MV-4-11 (cell line): ENCODE data around the gene PHLDA3.

Experiments used
- DNase-seq: peaks from one replicate; lab custom pipeline; 2025; lab: John Stamatoyannopoulos, UW

Gene PHLDA3

DNA sequence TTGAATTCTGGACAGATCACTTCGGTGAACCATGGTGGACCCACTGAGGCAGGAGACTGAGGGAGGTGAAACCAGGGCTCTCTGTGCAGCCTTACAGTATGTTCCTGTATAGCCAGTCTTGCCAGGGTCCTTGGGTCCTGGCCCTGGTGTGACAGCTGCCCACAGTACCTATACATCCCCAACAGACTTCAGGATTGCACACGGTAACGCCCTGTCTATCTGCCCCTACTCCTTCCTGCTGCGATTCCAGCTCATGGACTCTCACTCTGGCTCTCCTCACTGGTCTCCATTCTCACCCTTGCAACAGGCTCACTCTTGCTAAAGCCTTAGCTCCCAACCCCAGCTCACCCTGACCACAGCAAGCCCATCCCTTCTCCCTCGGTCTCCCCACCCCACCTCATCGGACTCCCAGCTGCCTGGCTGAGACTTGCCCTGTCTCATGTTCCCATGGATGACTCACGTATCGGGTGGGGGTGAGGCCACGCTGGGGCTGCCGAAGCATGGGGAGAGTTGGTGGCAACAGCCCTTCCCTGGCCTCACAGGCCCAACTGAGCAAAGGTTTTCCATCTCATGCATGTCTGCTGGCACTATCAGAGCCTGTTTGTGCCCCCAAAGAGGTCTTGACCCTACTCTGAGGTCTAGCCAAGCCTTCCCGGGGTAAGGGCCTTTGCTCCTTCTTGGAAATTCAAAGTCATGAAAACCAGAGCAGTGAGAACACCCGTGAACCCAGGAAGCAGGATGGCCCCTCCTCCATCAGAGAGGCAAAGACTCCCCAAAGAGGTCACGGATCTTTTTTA lies 7.1 kb downstream of the PHLDA3 start:
- DNase-seq: peak; percentile 87

DNA sequence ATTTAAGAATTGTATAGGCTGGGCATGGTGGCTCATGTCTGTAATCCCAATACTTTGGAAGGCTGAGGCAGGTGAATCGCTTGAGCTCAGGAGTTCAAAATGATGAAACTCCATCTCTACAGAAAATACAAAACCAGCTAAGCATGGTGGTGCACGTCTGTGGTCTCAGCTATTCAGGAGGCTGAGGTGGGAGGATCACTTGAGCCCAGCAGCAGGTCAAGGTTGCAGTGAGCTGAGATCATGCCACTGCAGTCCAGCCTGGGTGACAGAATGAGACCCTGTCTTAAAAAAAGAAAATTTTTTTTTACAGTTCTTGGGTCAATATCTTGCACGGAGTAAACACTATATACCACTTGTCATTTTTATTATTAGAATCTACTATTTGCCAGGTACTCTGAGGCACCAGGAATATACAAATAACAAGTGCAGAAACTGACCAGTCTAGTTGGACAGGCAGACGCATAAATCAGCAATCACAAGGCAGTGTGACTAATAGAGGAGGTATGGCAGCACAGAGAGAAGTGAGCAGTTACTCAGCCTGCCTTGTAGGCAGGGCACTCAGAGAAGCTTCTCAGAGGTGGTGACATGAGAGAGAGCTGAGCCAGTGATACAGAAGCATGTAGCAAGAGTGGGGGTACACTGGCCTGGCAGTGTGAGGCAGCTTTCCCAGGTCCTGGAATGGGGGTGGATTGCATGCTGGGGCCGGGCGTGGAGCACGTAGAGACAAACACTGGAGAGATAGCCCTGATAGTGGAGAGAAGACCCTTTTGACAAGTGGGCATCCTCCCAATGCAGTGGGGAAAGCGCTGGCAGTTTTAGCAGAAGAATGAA lies 8.0 kb downstream of the PHLDA3 start:
- DNase-seq: peak; percentile 72

- no peak for DNase-seq
Measured at GRCh38 chr1:201459775-201460174, 9.2 kb downstream of the PHLDA3 start.

- DNase-seq: no peak
Measured at GRCh38 chr1:201459052-201459451, 9.9 kb downstream of the PHLDA3 start.

- DNase-seq: no peak
Measured at GRCh38 chr1:201457508-201457960, 11.5 kb downstream of the PHLDA3 start.

DNA sequence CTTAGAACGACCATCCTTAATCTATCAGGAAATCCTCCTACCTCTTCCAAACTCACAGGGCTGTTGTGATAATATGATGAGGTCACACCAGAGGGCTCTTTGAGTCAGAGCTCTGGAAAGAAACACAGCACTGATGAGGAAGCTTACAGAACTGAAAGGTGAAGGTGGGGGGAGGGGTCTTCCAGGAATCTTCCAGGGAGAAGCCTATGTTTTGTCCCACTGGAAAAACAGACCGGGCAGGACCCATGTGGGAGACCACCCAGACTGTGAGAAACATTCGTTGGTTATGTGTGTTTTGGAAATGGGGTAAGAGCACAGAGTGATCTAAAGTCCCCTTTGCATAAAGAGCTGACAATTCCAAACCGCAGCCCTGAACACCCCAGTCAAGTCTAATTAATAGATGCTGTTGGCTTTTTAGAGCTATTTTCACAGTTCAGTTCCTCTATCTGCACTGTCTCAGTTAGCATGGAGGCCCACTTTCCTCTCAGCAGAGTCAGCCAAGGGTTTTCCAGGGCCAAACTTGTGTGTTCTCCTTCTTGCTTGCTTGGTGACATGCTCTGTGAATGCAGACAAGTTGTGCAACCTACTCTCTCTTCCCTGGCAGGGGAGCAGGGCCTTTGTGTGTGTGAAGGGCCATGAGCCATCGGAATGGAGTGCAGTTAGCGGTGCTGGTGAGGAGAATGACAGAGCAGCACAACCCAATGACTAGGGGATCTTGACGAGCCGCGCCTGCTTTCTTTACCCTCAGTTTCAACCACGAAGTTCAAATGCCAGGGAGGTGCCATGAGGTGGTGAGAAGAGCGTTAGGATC lies 12.3 kb downstream of the PHLDA3 start:
- peak; percentile 87 for DNase-seq

DNA sequence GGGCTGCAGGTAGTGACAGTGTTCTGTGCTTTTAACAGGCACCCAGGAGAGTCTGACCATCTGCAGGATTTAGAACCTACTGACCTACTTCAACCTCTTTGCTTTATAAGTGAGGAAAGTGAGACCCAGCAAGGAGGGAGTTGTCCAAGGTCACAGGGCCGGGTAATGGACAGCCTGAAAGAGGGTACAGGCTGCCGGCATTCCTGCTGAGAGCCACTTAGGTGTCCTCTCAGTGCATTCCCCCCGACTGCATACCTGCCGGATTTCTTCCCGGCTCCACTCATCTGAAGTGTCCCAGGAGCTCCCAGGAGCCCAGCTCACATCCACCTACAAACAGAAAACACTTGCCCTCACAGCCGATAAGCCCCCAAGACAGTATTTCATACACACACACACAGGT lies 13.9 kb downstream of the PHLDA3 start:
- DNase-seq: no peak

DNA sequence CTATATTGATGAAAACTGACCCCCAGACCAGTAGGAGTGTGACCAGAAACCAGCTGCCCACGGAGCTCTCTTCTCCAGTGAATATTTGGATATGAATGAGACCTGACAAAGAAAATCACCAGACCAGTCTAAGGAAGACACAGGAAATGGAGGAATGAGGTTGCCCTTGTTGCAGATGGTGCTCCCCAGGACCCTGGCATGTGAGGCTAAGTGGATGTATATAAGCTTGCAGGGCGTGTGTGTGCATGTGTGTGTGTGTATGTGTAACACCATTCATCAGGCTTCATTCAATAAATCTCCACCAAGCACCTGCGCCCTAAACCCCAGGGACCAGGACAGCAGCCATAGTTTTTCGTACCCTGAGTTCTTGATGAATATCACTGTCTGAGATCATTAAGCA lies 14.4 kb downstream of the PHLDA3 start:
- no peak for DNase-seq

DNA sequence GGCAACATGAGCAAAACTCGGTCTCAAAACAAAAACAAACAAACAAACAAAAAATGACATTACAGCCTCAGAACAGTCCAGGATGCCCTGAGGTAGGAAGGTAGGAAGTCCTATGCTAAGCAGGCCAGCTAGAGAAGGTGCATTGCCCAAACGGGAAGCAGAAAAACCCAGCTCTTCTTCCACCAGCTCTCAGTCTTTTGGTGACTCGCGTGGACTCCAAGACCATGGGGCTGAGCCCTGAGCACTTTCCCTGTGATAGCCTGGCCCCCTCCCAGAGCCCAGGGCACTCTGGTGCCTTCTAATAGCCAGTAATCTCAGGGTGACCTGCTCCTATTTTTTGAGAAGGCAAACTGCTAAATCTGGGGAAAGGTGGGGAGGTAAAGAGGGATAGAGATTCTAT lies 16.1 kb downstream of the PHLDA3 start:
- DNase-seq: peak; percentile 21

DNA sequence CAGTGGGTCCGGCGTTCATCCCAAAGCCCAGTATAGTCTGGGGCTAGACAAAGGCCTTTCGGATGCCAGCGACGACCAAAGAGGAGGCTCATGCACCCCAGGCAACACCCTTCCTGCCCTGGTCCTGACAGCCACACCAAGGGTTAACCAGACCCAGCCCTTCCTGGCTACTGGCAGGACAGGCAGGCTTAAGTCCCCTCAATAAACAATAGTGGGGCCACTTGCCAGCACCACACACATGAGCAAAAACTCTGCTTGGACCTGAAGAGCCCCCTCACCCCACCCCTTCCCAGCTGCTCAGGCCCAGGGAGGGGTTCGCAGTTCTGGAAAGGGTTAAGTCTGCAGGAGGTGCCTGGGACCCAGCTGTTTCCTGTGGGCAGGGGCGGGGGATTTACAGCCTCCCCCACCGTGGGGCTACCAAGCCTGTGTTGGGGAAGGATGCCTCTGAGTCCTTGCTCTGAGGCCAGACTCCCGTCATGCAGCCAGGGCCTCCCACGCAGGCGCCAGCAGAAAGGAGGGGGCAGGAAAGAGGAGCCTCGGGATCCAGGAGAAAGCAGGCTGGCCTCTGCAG lies 18.2 kb downstream of the PHLDA3 start:
- peak; percentile 41 for DNase-seq

DNA sequence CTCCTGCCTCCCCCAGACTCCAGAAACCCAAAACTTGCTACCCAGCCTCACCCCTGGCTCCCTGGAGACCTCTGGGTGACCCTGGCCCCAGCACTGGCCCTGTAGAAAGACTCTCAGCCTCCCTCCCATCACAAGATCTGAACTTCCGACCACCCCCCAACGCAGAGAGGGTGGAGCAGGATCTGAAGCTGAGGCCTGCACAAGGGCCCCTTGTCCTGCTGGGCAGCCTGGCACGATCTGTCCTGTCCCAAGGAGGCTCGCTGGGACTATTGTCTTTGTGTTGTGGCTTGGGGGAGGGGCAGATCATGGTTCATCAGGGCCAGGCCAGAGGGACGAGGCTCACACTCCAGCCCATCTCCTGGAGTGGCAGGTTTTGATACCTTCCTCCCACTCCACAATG lies 20.0 kb downstream of the PHLDA3 start:
- DNase-seq: no peak

DNA sequence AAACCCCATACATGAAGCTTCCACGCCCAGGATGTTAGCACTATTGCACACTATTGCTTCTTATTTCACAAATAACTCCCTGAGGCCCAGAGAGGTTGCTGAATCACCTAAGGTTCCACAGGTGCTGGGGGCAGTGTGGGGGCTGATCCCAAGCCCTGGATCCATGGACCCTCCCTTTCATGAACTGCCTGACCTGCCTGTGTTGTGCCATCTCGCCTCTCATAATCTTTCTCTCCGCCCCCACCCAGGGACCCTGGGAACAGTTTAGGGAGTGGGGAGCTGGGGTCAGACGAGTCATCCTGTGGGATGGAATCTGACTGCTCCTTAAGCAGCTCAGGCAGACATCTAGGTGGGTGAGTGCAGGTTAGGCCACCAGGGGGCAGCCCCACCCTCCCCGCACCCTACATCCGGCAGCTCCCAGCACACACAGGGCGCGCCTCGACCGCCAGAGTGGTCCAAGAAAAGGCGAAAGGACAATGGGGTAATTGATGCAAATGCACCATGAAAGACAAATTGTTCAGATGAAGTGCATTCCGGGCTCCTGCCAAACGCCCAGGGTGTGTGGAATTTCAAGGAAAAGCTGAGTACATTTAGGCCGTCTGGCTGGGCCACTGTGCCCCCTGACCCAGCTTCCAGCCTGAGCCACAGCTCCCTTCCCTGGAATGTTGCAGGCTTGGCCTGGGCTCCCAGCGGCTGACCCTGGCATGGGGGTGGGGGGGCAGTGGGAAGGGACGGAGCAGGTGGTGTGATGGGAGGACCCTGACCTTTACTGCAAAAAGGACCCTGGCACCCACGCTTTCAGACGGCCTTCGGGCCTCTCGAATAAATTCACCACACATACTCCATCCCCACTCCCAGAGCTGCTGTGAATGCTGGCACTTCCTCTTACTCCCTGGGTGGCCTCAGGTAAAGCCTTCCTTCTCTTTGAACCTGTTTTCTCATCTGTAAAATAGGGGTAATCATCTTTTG lies 20.8 kb downstream of the PHLDA3 start:
- peak; percentile 39 for DNase-seq

DNA sequence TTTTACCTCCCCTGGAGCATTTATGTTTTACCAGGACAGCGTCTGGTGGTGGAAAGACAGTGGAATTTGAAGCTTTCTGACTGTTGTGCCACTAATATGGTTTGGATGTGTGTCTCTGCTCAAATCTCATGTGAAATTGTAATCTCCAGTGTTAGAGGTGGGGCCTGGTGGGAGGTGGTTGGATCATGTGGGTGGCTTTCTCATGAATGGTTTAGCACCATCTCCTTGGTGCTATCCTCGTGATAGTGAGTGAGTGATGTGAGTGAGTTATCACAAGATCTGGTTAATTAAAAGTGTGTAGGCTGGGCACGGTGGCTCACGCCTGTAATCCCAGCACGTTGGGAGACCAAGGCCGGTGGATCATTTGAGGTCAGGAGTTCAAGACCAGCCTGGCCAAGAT lies 23.7 kb downstream of the PHLDA3 start:
- no peak for DNase-seq

- DNase-seq: peak; percentile 64
Measured at GRCh38 chr1:201444792-201445191, 24.2 kb downstream of the PHLDA3 start.

GRCh38 chr1:201443747-201444146 lies 25.2 kb downstream of the PHLDA3 start:
- no peak for DNase-seq

GRCh38 chr1:201436969-201437368 lies 32.0 kb downstream of the PHLDA3 start:
- no peak for DNase-seq

DNA sequence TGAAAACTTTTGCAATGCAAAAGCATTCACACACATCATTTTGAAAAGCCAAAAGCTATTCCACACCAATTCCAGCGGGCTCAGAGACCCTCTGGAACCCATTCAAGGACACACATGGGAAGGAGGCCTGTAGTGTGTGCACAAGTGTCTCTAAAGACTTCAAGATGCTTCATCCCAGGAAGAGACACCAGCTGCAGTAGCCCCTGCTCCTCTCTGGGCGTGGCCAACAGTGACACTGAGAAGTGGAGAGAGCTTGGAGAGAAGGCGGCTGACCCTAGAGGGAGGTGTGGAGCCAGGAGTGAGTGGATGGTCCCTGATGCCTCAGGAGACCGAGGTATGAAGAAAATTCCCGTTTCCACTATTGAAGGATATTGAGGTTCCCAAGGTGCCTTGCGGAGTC lies 32.6 kb downstream of the PHLDA3 start:
- DNase-seq: peak; percentile 31

DNA sequence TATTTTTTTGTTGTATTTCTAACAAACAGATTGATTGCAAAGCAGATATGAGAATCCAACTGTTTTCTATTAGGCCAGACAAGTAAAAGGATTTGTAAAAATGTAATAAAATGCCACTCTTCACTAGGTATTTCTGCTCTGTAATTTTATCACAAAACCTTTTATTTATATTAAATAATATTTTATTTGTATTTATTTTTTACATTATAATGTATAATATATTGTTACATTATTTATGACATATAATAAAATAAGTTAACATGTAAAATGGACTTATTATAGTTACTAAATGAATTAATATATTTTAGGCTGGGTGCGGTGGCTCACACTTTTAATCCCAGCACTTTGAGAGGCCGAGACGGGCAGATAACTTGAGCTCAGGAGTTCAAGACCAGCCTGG lies 34.7 kb downstream of the PHLDA3 start:
- no peak for DNase-seq

DNA sequence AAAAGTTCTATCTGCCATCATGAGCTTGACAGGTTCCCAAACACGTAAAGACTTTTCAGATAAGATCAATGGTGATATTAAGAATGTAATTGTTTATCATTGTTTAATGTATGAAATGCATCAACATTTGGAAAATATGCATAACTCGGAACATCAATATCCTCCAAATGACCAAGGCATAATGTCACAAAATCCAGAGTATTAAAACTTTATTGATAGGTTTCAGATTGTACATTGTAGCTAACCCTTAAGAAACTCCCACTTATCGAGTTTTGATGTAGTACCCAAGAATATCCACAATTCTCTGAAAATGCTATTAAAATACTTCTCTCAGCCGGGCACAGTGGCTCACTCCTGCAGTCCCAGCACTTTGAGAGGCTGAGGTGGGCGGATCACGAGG lies 35.4 kb downstream of the PHLDA3 start:
- no peak for DNase-seq

DNA sequence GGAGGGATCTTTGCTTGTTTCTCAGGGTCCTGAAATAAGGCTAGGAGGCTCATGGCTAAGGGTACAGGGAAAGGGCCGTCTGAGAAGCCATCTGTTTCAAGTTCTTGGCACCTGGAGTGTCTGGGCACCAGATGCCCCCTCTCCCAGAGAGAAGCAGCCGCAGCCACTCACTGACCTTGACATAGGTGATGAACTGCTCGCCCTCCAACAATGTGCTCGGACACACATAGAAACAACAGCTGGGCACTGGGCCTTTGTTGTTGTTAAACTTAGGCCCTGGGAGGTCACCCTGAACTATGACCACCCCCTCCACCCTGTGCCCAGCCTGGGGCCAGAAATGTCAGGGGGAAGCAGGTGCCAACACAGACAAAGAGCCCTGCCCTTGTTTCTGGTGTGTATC lies 38.2 kb downstream of the PHLDA3 start:
- no peak for DNase-seq
